ENCODE measurements around the gene PCDHA10. TPM values are rescaled to one million over a fixed set of nuclear protein-coding genes. Genes with fewer than 3 reads are reported as not detected.

The PCDHA10 gene, protein sequence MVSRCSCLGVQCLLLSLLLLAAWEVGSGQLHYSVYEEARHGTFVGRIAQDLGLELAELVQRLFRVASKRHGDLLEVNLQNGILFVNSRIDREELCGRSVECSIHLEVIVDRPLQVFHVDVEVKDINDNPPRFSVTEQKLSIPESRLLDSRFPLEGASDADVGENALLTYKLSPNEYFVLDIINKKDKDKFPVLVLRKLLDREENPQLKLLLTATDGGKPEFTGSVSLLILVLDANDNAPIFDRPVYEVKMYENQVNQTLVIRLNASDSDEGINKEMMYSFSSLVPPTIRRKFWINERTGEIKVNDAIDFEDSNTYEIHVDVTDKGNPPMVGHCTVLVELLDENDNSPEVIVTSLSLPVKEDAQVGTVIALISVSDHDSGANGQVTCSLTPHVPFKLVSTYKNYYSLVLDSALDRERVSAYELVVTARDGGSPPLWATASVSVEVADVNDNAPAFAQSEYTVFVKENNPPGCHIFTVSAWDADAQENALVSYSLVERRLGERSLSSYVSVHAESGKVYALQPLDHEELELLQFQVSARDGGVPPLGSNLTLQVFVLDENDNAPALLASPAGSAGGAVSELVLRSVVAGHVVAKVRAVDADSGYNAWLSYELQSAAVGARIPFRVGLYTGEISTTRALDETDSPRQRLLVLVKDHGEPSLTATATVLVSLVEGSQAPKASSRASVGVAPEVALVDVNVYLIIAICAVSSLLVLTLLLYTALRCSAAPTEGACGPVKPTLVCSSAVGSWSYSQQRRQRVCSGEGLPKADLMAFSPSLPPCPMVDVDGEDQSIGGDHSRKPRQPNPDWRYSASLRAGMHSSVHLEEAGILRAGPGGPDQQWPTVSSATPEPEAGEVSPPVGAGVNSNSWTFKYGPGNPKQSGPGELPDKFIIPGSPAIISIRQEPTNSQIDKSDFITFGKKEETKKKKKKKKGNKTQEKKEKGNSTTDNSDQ
- 0.01 to 0.02 TPM (median 0.02 TPM) in 3 of 5 replicates, not detected in the others for total RNA-seq (2022; extraction: Qiagen RNA extraction)

DNA sequence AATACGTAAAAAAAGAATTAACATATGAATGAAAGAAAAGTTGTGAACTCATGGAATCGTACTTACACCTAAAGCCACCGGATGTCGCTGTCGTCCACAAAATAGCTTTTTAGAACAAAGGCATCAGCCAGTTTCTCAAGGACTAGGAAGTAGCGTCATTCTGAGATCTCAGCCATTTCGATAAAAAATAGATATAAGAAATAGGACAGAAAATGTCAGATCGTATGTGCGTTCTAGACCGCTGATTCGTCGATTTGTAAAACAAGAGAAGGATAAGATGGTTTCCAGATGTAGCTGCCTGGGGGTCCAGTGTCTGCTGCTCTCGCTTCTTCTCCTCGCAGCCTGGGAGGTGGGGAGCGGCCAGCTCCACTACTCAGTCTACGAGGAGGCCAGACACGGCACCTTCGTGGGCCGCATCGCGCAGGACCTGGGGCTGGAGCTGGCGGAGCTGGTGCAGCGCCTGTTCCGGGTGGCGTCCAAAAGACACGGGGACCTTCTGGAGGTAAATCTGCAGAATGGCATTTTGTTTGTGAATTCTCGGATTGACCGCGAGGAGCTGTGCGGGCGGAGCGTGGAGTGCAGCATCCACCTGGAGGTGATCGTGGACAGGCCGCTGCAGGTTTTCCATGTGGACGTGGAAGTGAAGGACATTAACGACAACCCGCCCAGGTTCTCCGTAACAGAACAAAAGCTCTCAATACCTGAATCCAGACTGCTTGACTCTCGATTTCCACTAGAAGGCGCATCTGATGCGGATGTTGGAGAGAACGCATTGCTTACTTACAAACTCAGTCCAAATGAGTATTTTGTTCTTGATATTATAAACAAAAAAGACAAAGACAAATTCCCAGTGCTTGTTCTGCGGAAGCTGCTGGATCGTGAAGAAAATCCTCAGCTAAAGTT lies at the start of gene PCDHA10:
PCDHA10 (plus strand) TSS at position 126 of the 903 bp plus-strand sequence; CDS start at position 278, 152 bp downstream.

DNA sequence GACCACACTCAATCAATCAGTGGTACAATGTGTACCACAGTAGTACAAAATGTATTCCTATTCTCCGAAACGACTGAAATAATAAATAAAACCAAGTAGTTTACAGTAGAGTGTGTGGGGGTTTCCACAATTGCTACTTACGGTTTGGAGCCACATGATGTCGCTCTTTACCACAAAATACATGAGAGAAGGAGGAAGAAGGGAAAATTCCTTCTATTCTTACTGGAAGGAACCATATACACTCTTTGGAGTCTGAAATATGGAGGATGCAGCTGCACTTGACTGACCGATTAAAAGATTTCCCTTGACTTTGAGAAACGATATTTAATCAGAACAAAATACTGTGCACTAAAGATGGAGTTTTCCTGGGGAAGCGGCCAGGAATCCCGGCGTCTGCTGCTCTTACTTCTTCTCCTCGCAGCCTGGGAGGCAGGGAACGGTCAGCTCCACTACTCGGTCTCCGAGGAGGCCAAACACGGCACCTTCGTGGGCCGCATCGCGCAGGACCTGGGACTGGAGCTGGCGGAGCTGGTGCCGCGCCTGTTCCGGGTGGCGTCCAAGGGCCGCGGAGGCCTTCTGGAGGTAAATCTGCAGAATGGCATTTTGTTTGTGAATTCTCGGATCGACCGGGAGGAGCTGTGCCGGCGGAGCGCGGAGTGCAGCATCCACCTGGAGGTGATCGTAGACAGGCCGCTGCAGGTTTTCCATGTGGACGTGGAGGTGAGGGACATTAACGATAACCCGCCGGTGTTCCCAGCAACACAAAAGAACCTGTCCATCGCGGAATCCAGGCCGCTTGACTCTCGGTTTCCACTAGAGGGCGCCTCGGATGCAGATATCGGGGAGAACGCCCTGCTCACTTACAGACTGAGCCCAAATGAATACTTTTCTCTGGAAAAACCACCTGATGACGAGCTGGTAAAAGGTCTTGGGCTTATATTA lies 48.6 kb upstream of the PCDHA10 start, which contains the start of gene PCDHA4:
PCDHA4 (plus strand) TSS at position 235 of the 942 bp plus-strand sequence.

DNA sequence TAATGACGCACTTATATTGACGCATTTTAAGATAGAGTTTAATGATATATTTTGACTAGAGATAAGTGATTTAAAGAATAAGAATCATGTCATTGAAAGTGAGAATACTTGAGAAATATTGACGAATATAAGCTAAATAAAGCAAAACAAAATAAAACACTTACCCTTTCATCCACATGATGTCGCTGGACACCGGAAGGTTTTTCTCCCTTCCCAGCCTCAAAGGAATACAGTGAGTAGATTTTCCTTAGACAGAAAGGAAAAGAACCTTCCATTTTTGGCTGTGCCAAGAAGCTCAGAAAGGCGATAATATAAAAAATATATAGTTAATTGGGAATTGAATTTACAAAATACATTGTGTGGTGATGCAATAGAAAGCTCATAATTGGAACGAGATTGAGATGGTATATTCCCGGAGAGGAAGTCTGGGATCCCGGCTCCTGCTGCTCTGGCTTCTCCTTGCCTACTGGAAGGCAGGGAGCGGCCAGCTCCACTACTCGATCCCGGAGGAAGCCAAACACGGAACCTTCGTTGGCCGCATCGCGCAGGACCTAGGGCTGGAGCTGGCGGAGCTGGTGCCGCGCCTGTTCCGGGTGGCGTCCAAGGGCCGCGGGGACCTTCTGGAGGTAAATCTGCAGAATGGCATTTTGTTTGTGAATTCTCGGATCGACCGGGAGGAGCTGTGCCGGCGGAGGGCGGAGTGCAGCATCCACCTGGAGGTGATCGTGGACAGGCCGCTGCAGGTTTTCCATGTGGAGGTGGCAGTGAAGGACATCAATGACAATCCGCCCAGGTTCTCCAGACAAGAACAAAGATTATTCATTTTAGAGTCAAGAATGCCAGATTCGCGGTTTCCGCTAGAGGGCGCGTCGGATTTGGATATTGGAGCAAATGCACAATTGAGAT lies 34.1 kb upstream of the PCDHA10 start, which contains the start of gene PCDHA5:
PCDHA5 (plus strand) TSS at position 239 of the 906 bp plus-strand sequence.

DNA sequence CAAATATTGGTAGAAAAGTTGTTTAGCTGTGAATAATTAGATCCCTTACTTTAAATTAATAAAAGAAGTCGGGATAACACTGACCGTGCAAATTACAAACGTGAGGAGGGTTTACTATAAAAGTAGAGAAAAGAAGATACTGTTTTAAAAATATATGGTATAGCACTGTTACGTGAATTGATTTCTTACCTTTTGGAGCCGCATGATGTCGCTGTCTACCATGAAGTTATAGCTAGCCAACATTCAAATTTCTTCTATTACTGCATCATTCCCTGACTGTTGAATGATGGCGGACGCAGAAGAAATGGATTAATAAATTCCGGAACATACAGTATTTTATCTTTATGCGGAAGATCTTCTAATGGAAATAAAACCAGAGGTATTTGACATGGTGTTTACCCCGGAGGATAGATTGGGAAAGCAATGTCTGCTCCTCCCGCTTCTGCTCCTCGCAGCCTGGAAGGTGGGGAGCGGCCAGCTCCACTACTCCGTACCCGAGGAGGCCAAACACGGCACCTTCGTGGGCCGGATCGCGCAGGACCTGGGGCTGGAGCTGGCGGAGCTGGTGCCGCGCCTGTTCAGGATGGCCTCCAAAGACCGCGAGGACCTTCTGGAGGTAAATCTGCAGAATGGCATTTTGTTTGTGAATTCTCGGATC lies 27.9 kb upstream of the PCDHA10 start, which contains the start of gene PCDHA6:
PCDHA6 (plus strand) TSS at position 257 of the 658 bp plus-strand sequence; CDS start at position 389, 132 bp downstream.

DNA sequence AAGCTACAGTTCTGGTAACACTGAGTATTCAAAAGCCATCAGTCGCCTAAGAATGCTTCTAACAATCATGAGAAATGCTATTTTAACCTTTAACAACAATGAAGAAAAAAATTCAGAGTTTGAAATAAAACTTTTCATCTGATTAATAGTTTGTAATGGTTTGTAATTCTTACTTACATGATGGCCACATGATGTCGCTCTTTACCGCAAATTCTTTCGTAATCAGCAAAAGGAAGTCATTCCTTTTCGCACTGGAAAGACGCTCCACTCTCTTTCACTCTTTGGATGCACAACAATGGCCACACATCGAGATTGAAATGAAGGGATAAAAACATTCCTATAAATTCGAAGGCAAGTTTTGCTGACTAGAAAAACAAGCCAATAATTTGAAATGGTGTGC lies 21.7 kb upstream of the PCDHA10 start, which contains the start of gene PCDHA7:
PCDHA7 (plus strand) TSS at position 277 of the 400 bp plus-strand sequence; CDS start at position 392, 115 bp downstream.

DNA sequence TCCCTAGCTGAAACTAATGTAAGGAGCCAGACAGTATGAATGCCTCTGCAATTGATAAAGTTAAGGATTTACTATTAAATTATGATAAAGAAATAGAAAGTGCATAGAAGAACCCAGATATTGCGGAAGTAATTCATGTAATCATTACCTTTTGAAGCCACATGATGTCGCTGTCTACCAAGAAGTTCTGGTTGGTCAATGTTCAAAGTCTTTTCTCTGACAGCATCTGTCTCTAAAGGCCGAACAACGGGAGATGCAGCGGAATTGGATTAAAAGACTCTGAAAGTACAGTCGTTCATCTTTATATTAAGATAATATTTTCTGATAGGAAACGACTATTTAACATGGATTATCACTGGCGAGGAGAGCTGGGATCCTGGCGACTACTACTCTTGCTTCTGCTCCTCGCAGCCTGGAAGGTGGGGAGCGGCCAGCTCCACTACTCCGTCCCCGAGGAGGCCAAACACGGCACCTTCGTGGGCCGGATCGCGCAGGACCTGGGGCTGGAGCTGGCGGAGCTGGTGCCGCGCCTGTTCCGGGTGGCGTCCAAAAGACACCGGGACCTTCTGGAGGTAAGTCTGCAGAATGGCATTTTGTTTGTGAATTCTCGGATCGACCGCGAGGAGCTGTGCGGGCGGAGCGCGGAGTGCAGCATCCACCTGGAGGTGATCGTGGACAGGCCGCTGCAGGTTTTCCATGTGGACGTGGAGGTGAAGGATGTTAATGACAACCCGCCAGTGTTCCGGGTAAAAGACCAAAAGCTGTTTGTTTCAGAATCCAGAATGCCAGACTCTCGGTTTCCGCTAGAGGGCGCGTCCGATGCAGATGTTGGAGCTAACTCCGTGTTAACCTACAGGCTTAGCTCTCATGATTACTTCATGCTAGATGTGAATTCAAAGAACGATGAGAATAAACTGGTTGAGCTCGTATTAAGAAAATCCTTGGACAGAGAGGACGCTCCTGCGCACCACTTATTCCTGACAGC lies 14.4 kb upstream of the PCDHA10 start, which contains the start of gene PCDHA8:
PCDHA8 (plus strand) TSS at position 210 of the 985 bp plus-strand sequence; CDS start at position 345, 135 bp downstream.

DNA sequence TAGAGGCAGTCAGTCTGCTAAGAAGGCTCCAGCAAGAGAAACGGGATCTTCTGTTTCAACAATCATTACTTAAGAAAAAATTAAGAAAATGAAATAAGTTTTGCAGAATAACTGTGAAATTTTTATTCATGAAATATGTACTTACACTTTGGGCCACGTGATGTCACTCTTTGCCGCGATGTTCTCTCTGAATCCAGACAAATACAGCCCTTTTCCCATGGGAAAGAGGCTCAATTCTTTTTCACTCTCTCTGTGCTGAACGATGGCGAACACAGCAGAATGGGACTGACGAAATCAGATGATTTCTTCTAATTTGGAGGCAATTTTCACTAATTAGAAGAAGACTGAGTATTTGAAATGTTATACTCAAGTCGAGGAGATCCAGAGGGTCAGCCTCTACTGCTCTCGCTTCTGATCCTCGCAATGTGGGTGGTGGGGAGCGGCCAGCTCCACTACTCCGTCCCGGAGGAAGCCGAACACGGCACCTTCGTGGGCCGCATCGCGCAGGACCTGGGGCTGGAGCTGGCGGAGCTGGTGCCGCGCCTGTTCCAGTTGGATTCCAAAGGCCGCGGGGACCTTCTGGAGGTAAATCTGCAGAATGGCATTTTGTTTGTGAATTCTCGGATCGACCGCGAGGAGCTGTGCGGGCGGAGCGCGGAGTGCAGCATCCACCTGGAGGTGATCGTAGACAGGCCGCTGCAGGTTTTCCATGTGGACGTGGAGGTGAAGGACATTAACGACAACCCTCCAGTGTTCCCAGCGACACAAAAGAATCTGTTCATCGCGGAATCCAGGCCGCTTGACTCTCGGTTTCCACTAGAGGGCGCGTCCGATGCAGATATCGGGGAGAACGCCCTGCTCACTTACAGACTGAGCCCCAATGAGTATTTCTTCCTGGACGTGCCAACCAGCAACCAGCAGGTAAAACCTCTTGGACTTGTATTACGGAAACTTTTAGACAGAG lies 7.3 kb upstream of the PCDHA10 start, which contains the start of gene PCDHA9:
PCDHA9 (plus strand) TSS at position 244 of the 964 bp plus-strand sequence; CDS start at position 358, 114 bp downstream.

DNA sequence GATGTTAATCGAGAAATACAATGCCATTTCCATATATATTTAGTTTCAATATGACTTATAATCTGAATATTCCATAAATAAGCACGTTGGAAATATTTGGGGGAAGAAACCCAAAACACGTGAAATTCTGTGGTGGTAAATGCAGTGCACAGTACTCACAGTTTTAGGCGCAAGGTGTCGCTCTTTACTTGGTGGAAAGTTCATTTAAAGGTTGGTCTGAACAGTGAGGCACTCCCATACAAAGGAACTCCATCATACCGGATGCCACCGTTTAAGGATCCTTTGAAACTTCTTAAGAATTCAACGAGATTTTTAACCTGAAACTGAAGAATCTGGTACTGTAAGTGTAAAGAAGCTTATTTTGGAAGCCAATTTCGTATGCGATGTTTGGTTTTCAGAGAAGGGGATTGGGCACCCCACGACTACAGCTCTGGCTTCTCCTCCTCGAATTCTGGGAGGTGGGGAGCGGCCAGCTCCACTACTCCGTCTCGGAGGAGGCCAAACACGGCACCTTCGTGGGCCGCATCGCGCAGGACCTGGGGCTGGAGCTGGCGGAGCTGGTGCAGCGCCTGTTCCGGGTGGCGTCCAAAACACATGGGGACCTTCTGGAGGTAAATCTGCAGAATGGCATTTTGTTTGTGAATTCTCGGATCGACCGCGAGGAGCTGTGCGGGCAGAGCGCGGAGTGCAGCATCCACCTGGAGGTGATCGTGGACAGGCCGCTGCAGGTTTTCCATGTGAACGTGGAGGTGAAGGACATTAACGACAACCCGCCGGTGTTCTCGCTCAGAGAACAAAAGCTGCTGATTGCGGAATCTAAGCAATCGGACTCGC lies 13.2 kb downstream of the PCDHA10 start, which contains the start of gene PCDHA11:
PCDHA11 (plus strand) TSS at position 237 of the 834 bp plus-strand sequence; CDS start at position 384, 147 bp downstream.

DNA sequence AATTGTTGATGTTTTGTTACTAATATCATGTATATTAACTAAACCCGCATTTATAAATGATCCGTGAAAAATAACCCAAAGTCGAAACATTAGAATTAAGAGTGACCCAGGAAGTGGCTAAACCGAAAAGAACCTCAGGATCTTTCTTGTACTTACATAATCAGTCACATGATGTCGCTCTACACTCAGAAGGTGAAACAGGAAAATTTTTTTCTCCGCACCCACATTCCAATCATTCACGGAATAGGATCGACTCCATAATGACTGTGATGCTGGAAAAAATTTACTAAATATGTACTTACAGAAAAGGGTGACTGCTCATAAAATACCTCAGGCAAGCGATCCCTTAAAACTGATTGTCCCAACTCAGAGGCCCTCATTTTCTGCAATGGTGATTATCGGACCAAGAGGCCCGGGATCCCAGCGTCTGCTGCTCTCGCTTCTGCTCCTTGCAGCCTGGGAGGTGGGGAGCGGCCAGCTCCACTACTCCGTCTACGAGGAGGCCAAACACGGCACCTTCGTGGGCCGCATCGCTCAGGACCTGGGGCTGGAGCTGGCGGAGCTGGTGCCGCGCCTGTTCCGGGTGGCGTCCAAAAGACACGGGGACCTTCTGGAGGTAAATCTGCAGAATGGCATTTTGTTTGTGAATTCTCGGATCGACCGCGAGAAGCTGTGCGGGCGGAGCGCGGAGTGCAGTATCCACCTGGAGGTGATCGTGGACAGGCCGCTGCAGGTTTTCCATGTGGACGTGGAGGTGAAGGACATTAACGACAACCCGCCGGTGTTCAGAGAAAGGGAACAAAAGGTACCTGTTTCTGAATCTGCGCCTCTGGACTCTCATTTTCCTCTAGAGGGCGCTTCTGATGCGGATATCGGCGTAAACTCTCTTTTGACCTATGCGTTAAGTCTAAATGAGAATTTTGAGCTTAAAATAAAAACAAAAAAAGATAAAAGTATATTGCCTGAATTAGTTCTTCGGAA lies 19.7 kb downstream of the PCDHA10 start, which contains the start of gene PCDHA12:
PCDHA12 (plus strand) TSS at position 224 of the 981 bp plus-strand sequence; CDS start at position 389, 165 bp downstream.

DNA sequence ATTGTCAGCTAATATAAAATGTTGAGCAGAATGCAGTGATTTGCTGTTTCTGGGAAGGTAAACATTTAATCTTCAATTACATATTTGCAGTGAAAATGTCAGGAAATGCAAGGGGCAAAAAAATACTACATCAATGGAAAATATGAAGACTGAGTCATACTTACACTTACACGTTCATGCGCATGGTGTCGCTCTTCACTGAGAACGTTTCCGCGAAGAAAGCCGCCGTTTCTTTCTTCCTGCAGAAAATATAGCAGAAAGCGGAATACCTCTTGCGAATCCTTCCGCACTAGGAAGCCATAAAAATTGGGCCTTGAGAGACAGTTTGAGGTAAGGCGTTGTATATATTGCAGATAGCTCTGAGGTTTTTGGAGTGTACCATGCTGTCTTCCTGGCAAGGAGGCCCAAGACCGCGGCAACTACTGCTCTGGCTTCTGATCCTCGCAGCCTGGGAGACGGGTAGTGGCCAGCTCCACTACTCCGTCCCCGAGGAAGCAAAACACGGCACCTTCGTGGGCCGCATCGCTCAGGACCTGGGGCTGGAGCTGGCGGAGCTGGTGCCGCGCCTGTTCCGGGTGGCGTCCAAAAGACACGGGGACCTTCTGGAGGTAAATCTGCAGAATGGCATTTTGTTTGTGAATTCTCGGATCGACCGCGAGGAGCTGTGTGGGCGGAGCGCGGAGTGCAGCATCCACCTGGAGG lies 26.3 kb downstream of the PCDHA10 start, which contains the start of gene PCDHA13:
PCDHA13 (plus strand) TSS at position 236 of the 702 bp plus-strand sequence; CDS start at position 381, 145 bp downstream.

All from A549 treated with CORT108297 at 1 μM for 4 hours (cell line).